Stimulated activated CD4-positive, alpha-beta T cell treated with anti-CD3 and anti-CD28 coated beads, Interleukin-4, amount 100 ng/mL, for 24 hours (primary cell): ENCODE results near the gene RAB9A.

Experiments
- DNase-seq: peaks from one replicate; pipeline ENCODE4 v3.0.0-alpha.2; 2020

The RAB9A gene

GRCh38 chrX:13752141-13752540 lies 63.2 kb downstream of the RAB9A start:
- DNase-seq, result no peak

- DNase-seq, result no peak
Measured at GRCh38 chrX:13752646-13753045, 63.7 kb downstream of the RAB9A start.

GRCh38 chrX:13754765-13755164 lies 65.8 kb downstream of the RAB9A start:
- no peak for DNase-seq

- no peak for DNase-seq
Measured at GRCh38 chrX:13755254-13755653, 66.3 kb downstream of the RAB9A start.

- DNase-seq, result no peak
Measured at GRCh38 chrX:13756381-13756780, 67.5 kb downstream of the RAB9A start.

- no peak for DNase-seq
Measured at GRCh38 chrX:13759152-13759718, 70.3 kb downstream of the RAB9A start.
